NCI-H2029 (cell line): ENCODE results near the gene MAJIN.
A peak's percentile ranks its signal among the peaks of the same experiment; 100 is the strongest.
"Not testable (repeated sequence)": the region's sequence is repeated elsewhere in the genome, so short reads cannot be mapped to it uniquely, and the experiment has no call there.

Source experiments
- DNase-seq: peaks from one replicate; lab custom pipeline; 2025; lab: John Stamatoyannopoulos, UW

The MAJIN gene

DNA sequence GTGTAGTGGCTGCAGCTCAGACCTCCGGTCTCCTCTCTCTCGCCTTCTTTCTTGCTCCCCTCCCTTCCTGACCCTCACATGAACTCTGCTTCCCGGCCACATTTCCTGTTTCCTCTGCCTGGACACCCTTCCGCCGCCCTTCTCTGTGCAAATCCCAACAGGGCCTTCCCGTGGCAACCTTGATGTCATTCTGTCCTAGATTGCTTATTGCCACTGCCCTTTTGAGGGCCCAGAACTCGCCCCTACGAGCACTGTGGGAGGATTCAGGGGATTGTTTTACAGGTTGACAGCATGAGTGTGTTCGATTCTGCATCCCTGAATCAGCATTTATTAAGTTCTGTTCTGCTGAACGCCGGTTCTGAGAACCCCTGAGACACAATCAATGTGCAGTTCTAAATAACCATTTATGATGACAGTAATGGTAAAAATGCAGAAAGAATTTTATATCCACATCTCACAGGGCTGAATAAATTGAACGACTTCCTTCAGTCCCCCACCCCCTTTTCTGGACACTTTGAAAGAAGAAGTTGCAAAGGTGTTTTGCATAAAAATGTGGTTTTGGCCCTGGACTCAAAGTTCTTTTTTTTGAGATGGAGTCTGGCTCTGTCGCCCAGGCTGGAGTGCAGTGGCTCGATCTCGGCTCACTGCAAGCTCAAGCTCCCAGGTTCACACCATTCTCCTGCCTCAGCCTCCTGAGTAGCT lies 18.5 kb upstream of the MAJIN start:
- DNase-seq: no peak

DNA sequence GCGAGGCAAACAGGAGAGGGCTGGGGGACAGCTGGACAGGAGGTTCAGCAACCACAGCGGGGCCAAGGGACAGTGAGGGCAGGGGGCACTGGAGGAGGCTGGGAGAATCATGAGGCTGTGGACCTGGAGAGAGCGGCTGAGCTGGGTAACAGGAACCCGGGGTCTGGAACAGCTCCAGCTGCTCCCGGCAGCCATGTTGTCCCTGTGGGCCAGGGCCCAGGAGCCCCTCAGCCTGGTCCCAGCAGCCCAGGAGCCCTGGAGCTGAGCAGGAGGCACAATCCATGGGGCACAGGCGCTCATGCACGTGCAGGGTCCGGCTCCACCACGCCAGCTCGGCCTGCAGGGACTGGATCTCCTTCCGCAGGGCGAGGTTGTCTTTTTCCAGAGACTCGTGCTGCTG lies 17.5 kb upstream of the MAJIN start:
- no peak for DNase-seq

DNA sequence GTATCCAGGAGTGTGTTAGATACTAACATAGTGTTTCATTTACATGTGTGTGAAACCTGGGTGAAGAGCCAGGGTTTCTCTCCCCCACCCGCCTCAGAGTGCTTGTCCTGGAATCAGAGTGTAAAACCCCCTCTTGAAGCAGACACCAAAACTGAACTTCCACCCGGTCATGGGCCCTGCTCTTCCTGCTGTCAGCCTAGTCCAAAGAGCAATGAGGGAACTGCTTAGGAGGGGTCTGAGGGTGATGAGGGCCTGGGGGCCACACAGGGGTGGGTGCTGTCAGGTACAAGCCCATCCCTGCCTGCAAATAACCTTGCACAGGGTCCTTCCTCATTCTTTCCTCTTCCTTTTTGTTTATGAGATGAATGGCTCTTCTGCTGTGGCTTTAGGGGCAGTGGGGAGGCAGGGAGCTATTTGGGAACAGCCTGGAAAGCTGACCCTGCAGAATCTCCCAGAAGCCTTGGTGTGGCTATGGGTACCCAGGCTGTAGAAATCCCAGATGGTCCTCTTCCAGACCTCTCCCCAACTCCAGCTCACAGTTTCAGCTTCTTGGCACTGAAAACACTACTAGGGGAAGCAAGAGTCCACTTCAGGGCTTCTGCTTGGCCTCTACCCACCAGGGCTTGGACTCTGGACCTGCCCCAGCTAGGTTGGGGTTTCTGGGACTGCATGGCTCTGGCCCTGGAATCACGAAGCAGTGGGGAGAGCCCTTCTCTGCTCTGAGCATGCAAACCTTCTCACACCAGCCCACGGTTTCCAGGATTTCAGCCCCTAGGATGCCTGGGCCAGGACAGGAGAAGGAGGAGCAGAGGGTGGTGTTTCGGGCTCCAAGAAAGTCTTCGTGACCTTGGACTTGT lies 16.3 kb upstream of the MAJIN start:
- no peak for DNase-seq

DNA sequence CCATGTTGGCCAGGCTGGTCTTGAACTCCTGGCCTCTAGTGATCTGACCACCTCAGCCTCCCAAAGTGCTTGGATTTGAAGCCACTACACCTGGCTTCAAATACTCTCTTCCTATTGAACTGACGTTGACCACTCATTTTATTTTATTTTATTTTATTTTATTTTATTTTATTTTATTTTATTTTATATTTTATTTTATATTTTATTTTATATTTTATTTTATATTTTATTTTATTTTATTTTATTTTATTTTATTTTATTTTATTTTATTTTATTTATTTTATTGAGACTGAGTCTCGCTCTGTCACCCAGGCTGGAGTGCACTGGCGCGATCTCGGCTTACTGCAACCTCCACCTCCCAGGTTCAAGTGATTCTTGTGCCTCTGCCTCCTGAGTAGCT lies 11.4 kb upstream of the MAJIN start:
- not testable (repeated sequence) for DNase-seq

DNA sequence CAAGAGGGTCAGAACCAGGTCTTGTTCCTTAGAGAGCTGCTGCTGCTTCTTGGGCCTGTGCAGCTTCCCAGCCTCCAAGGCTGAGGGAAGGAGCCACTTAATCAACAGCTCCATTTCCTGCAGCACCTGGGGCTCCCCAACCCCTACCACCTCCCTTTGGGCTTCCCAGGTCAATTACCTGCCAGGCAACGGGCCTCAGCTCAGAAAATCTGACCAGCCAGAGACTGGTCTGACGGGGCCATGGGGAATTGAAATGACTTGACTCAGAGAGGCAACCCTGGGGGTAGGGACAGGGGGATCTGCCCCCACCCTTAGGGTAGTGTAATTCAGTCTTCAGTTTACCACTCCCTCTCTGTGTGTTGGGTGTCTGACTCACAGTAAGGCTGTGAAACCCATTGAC lies 4.7 kb upstream of the MAJIN start:
- no peak for DNase-seq

DNA sequence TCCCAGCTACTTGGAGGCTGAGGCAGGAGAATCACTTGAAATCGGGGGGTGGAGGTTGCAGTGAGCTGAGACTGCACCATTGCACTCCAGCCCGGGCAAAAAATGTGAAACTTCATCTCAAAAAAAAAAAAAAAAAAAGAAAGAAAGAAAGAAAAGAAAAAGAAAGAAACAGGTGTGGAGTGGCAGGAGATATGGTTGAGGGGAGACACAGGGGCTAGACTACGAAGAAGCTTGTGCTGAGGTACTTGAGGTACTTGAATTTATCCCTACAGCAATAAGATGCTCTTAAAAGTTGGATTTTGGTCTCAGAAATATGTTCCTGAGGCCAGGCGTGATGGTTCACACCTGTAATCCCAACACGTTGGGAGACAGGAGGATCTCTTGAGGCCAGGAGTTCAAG lies 2.2 kb upstream of the MAJIN start:
- DNase-seq: no peak

DNA sequence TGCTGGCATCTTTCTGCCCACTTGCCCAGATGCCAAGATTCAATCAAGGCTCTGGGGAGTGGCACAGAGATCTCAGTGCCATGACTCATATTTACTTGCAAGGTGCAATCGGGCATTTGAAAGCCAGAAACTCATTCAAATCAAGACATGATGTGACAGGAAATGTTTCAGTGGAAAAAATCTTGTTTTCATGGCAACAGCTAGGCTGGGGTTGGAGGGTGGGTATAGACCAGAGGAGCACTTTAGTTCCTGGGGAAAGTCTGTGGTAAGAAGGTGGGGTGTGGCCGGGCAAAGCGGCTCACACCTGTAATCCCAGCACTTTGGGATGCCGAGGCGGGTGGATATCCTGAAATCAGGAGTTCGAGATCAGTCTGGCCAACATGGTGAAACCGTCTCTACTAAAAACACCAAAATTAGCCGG lies 1.2 kb downstream of the MAJIN start:
- DNase-seq: no peak

DNA sequence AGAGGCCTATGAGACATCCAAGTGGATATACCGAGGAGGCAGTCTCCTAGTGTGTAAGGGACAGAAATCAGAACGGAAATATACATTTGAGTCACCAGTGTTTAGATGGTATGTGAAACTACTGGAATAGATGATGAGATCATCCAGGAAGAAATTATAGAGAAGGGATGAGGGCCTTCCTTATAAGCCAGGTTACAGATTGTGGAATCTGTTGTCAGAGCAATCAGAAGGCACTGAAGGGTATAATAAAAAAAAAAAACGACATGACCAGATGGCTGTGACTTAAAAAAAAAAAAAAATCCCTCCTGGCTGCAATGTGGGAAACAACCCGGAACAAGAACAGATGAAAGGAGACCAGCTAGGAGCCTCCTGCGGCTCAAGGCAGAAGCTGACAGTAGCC lies 2.7 kb downstream of the MAJIN start:
- peak; percentile 3 for DNase-seq

DNA sequence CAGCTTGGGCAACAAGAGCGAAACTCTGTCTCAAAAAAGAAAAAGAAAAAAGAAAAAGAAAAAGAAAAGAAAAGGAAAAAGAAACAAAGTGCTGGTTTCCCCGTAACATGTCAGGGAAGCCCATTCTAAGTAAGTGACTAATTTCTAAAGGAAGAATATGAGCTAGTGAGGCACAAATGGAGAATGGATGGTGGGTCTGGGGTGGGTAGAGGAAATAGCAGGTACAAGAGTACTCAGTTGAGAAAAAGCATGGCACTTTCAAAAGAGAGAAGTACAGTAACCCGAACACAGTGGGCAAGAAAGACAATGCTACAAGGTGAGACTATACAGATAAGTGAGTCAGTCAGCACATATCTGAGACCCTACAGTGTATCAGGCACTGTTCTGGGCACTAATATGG lies 4.5 kb downstream of the MAJIN start:
- DNase-seq: no peak

DNA sequence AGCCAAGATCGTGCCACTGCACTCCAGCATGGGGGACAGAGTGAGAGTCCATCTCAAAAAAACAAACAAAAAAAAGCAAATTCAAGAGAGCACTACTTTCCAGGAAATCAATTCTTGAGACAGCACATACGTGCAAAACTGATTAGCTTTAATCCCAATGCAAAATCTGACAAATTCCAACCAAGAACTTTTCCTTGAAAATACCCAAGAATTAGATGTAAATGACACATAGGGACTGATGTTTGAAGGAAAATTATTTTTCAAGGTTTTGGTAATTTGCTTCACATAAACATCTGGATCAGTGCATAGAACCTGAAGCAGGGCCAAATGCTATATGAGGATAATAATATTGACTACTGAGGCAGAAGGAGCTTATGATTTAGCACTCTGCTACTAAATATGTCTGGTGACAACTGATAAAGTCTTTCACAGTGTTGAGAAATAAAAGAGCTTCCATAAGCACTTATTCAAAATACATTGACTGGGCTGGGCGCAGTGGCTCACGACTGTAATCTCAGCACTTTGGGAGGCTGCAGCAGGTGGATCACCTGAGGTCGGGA lies 8.8 kb downstream of the MAJIN start:
- no peak for DNase-seq

DNA sequence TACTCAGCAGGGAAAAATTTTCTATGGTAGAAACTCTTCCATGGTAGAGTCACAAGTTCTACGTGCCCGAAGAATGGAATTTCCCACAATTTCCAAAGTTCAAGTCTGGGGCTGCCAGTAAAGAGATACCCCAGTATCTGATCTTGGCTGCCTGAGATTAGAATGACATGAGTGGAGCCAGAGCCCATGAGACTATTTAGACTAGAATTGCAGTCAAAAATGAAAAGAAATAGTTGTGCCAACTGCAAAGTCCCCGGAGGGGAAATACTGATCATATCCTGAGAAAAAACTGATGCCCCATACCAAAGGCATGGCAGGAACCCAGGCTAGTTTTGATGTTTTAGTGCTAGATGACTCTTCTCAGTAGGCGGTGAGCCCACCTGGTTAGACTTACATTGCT lies 11.2 kb downstream of the MAJIN start:
- DNase-seq: no peak

DNA sequence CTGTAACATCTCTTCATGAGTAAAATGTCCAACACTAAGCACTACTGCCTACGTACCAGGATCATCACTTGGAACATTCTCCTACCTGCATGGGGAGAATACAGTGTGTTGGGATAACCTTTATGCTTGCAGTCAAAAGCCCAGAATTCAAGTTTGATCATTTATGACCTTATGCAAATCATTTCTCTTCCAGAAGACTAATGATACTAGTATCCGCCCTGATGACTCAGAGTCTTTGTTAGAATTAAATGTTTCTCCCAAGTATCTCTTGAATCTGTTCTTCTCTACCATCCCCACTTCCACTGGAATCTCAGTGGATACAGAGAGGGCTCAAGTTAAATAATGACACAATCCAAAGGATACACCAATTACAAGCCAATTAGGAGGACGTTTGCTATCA lies 12.4 kb downstream of the MAJIN start:
- DNase-seq: no peak

DNA sequence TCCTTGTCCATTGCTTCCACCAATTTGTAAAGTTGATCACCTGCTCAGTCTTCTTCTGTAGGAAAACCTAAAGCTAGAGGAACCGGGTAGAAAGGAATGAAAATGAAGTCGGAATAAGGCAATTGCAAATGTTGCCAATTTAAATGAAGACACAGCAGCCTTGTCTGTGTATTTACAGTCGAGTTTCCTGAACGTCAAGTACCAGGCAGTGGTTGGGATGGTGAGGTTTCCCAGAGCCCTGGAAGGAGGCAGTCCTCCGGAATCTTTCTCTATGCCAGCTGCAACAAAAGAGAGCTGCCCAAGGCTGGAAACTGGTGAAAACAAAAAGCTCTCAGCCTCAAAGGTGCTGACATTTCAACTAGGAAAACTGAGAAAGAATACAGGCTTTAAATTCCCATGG lies 17.7 kb downstream of the MAJIN start:
- no peak for DNase-seq

DNA sequence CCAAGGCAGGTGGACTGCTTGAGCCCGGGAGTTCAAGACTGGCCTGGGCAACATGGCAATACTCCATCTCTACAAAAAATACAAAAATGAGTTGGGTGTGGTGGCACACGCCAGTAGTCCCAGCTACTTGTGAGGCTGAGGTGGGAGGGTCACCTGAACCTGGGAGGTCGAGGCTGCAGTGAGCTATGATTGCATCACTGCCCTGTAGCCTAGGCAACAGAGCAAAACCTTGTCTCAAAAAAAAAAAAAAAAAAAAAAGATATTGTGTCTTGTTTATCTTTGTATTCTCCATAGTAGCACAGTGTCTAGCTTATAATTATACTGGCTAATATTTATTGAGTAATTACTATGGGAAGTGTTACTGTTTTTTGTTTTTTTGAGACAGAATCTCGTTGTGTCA lies 20.4 kb downstream of the MAJIN start:
- DNase-seq: no peak

DNA sequence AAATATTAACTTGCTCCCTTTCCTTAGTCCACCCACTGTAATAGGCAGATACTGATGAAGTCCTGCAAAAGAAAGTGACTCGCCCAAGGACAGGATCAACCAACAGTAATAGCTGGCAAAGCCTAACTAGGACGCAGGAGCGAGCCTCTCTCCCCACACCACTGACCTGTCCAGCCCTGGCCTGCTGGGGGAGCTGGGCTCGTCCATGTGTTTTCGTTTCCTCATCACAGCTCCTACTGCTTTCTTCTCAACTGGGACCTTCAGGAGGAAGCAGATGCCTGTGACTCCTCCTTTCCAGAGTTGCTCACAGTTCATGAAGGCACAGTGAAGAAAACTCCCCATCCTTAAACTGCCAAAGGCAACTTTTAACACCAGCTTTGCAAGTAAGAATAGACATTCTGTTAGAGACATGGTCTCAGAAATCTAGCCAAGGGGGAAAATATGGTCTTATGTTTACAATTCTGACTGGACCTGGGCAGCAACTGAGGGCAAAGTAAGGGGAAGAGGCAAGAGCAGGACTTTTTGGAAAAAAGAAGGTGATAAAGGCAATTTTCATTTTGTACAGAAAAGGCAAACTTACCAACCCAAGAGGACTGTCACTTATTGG lies 24.6 kb downstream of the MAJIN start:
- no peak for DNase-seq

DNA sequence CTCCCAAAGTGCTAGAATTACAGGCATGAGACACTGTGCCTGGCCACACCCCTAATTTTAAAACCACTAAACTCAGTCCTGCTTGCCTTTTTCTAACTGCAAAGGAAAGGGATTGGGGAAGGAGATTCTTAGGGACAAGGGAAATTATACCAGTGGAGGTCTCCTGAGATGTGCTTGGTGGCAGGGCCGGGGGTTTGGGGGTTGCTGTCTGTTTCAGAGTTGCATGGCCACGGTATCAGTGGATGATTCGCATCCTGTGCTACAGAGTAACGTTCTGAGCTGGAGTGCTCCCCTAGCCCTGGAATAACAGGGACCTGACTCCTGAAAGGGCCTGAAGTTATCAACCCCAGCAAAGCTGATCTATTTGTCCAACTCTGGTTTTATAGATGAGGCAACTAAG lies 35.4 kb downstream of the MAJIN start:
- DNase-seq: no peak

DNA sequence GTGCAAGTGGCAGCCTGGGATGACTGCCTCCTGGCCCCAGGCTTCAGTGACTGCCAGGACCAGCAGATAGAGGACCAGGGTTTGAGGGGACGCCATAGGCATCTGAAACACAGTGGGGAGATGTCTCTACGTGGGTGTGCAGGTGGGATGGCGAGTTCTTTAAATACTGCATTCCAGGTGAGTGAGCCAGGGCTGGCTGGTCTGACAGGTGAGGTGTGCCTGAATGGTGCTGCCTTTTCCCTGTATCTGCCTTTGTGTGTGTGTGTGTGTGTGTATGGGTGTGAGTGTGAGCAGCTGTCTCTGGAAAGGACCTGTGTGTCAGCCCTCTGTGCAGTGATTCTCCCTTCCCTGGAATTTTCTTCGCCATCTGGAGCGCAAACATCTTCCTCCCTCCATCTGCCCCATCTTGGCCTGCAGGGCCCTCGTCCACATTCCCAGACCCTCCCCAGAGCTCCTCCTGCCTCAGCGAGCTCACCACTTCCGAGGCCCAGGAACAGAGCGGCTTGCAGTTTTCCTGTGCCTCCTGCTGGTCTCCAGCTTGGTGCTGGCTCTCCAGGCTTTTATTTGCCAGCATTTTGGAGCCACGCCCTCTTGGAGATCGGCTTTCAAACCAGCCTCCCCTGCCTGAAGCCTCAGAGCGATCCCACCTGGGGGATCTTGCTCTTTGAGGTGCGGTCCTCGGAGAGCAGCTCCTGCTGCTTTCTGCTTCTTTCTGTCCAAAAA lies 36.4 kb downstream of the MAJIN start, which contains the start of gene GPHA2:
Gene GPHA2 (minus strand): TSS at position 535 of the 723 bp plus-strand sequence. CDS start 433 bp downstream, at position 102.
- DNase-seq: peak; percentile 5

DNA sequence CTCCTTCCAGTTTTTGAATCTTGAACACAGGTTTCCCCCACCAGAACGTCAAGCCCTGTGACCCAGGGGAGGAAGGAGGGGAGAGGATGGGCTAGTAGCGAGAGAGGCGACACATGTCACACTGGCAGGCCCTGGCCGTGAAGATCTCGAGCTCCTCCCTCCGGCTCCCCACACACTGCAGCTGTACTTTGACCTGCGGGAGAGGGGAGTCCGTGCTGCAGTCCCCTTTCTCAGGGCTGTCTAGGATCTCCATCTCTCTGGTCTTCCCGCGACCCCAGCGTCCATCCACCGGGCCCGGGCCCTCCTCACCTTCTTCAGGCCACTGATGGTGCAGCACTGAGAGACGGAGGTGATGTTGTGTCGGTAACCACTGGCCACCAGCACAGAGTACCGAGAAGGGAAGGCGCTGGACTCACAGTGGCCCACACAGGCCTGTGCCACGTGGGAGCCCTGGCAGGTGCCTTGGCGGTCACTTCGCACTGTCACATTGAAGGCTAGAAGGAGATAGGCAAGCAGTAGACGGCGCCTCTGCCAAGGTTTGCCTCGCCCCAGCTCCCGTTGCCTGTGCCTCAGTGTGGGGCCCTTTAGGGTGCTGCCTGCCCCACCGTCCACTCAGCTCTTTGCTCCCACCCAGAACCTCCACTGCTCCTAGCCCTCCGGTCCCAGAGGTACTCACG lies 37.1 kb downstream of the MAJIN start:
- DNase-seq: no peak

DNA sequence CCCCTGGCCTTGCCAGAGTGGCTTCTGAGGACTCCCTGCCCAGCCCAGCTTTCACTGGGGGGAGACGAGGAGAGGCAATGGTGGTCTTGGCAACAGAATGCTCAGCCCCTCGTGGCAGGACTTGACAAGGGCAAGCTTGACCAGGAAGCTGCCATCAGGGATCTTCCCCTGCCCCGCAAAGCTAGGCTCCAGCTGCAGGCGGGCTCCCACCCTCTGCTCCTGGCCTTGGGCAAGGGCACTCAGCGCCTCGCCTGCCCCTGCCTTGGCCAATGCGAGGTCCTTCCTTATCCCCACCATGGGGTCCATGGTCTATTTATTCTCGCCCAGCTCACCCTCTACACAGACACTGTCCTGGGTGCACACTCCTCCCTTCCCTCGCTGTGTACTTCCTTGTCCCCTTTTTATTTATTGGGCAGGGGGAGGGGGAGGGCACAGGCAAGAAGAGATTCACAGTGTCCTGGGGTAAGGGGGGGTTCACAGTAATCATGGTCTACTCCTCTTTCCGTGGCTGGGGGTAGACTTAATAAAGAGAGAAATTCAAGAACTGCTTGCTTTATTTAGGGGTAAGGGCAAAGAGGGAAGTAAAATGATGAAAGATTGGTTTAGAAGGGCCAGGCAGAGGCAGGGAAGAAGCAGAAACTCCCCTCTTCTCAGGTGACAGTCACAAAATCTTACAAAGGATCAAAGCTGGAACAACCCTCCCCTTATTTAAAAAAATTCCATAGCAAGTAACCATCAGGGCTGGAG lies 37.8 kb downstream of the MAJIN start:
- no peak for DNase-seq

DNA sequence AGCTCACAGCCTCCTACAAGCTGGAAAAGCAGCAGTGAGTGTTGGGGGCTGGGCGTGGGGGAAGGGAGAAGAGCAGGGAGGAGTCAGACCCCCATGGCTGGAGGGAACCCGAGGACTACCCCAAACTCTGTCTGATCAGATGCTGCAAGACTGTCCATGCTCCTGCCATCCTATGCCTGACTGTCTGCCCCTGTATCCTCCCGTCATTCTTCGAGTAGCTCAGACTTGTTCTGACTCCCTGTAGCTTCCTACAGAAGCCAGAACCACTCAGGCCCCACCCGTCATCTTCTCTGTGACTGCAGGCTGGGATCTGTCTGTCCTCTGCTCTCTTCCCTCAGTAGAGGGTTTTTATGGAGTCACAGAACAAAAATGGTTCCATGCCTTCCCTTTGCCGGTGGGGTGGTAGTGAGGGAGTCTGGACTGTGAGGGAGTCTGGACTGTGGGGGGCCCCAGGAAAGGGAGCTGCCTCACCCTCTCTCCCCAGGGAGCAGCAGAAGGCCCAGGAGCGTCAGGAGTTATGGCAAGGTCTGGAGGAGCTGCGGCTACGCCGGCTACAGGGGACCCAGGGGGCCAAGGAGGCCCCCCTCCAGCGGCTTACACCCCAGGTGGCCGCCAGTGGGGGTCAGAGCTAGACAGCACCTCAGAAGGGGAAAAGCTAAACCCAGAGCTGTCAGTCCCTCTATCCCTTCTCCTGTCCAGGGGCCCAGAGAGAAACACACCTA lies 38.5 kb downstream of the MAJIN start:
- DNase-seq: no peak
